Testis (tissue), 2 donors: ENCODE results near the gene EDARADD.

Experiments
- CTCF ChIP-seq, 3 experiments: fragments of 450-650 bp in 2 of 3; fragments of 200-600 bp in 1 of 3; sonication (generic) in 1 of 3; IDR thresholded peaks; one replicate each; pipeline ENCODE4 v1.5.1; 2016 to 2019; ENCODE audit warnings: antibody characterized with exemption in 3 of 3, mild to moderate bottlenecking in 2 of 3, moderate library complexity in 1 of 3
- POLR2A ChIP-seq: fragments of 450-650 bp; IDR thresholded peaks from one replicate; pipeline ENCODE4 v1.6.1; 2017; ENCODE audit warnings: antibody characterized with exemption, mild to moderate bottlenecking, moderate library complexity

DNA sequence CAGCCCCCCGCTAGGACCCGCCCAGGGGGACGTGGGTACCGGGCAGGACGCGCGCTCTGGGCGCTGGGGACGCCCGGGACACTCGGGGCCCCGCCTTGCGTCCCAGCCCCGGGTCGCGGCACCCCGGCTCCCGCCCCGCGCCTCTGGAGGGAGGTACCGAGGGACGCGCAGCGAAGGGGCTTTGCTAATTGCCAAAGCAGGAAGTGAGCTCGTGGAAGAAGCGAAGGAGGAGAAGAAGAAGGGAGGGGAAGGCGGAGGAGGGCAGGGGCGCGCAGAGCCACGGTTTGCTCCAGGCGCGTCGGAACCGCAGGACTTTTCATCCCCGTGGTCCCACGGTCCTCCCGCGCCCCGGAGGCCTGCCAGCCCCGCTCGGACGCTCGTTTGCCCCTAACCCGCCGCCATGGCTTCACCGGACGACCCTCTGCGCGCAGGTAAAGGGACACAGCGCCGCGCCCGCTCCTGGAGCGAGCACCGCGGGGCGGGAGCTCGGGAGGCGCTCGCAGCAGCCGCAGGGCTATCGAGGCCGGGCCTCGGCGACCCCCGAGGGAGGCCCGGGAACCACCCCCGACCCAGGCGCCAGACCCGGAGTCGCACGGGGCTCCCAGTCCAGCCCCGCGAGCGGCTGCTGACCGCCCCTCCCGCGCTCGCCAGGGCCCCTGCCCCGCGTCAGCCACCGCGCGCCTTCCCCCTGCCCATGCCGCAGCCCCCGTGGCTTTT lies 1.3 kb downstream of the EDARADD start:
- no peak for TF ChIP-seq CTCF (IDR thresholded peaks at IDR 0.05)
- no peak for TF ChIP-seq POLR2A
